Bronchus fibroblast of lung (primary cell): ENCODE measurements around the gene NPIPA2. TPM values are rescaled to one million over a fixed set of nuclear protein-coding genes. Genes with fewer than 3 reads are reported as not detected.

ENCODE experiments used
- total RNA-seq: library from RNA; depleted of rRNA; stranded (reverse); fragments of >200 nt; gene quantifications from 2 replicates; pipeline ENCODE4 v1.2.3, GENCODE V29; 2015

Gene NPIPA2
- 0.15 and 0.34 TPM in 2 replicates for total RNA-seq

DNA sequence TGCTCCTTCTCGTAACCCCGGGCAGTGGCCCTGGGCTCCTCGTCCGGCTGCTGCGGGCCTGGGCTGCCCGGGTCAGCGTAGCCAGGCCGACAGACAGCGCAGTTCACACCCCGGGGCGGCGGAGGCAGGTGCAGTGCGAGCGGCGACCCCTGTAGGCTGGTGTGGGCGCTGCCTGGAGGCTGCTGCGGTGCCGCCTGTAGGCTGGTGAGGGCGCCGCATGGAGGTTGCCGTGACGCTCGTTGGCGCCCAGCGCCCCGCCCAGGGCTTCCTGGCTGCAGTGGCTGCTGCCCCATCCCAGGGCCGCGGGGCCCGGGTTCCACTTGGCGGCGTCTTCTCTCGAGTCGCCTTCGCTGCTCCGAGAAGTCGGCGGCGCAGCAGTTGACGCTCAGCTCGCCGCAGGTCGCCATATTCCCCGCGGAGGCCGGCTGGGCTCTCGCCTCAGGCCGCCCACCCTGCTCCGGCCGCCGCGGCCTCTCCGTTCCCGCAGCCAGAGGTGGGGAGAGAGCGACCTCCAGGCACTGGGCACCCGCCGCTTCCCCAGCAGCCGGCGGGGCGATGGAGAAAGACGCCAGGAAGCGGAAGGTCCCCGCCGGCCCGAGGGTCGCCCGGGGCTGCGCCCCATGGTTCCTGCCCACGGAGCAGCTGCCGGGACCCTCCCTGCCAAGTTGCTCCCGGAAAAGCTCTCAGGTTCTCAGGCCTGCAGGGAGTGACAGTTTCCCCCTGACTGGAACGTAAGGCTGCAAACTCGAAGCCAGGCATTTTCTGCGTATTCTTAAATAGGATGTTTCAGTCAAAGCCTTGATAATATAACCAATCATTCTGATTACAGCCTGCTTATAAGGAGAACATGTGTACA, at the start of gene NPIPA2:
NPIPA2 (plus strand) TSS at position 261 of the 856 bp plus-strand sequence. CDS start 5,533 bp downstream, outside the sequence.

GRCh38 chr16:14694129-14694528, 48.2 kb upstream of the NPIPA2 start, which contains the start of gene PLA2G10:
PLA2G10 (minus strand) TSS chr16:14694308; CDS start chr16:14694229, 79 bp downstream.

DNA sequence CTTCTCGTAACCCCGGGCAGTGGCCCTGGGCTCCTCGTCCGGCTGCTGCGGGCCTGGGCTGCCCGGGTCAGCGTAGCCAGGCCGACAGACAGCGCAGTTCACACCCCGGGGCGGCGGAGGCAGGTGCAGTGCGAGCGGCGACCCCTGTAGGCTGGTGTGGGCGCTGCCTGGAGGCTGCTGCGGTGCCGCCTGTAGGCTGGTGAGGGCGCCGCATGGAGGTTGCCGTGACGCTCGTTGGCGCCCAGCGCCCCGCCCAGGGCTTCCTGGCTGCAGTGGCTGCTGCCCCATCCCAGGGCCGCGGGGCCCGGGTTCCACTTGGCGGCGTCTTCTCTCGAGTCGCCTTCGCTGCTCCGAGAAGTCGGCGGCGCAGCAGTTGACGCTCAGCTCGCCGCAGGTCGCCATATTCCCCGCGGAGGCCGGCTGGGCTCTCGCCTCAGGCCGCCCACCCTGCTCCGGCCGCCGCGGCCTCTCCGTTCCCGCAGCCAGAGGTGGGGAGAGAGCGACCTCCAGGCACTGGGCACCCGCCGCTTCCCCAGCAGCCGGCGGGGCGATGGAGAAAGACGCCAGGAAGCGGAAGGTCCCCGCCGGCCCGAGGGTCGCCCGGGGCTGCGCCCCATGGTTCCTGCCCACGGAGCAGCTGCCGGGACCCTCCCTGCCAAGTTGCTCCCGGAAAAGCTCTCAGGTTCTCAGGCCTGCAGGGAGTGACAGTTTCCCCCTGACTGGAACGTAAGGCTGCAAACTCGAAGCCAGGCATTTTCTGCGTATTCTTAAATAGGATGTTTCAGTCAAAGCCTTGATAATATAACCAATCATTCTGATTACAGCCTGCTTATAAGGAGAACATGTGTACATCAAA, 38.9 kb upstream of the NPIPA2 start, which contains the start of gene NPIPA3:
NPIPA3 (plus strand) TSS at position 256 of the 856 bp plus-strand sequence. CDS start 5,533 bp downstream, outside the sequence.

Other genes starting within 250 kb of the NPIPA2 start
- 19.3 and 24.0 TPM in 2 replicates for gene PARN, start 112.3 kb upstream of the NPIPA2 start, total RNA-seq
- 43.4 and 57.1 TPM in 2 replicates for gene BFAR, start 109.6 kb upstream of the NPIPA2 start, total RNA-seq
- gene PLA2G10, start 48.2 kb upstream of the NPIPA2 start, total RNA-seq: not detected in 2 replicates
- 0.15 and 0.34 TPM in 2 replicates for gene NPIPA3, start 39.1 kb upstream of the NPIPA2 start, total RNA-seq
- gene NOMO1, start 91.2 kb downstream of the NPIPA2 start, total RNA-seq: 47.1 and 56.9 TPM in 2 replicates
- 16.4 and 25.9 TPM in 2 replicates for gene NPIPA1, start 194.9 kb downstream of the NPIPA2 start, total RNA-seq
- gene PDXDC1, start 232.5 kb downstream of the NPIPA2 start, total RNA-seq: 38.7 and 47.6 TPM in 2 replicates